Suprapubic skin (tissue), 3 donors: ENCODE results near the gene ANKEF1.

Experiments used
- CTCF ChIP-seq, 2 donors: fragments of 200-600 bp in 1 of 2; fragments of 450-650 bp in 1 of 2; sonication (generic) in 1 of 2; IDR thresholded peaks; one replicate each; pipeline ENCODE4 v1.5.1; 2016 to 2019; ENCODE audit warnings: antibody characterized with exemption in 2 of 2, mild to moderate bottlenecking in 1 of 2, moderate library complexity in 1 of 2
- POLR2A ChIP-seq, 2 donors: fragments of 450-650 bp; IDR thresholded peaks; one replicate each; pipeline ENCODE4 v1.6.1; 2017; ENCODE audit warnings: antibody characterized with exemption in 2 of 2, mild to moderate bottlenecking in 2 of 2, moderate library complexity in 2 of 2

GRCh38 chr20:10067321-10067720 lies 32.5 kb downstream of the ANKEF1 start:
- no peak for TF ChIP-seq POLR2A (IDR thresholded peaks at IDR 0.05)
- TF ChIP-seq CTCF (IDR thresholded peaks at IDR 0.05), result no peak
